Pulmonary artery endothelial cell (primary cell): ENCODE results near the gene ADPGK. TPM values are rescaled to one million over a fixed set of nuclear protein-coding genes. Genes with fewer than 3 reads are reported as not detected.

Experiments
- DNase-seq: peaks from one replicate; pipeline ENCODE4 v3.0.0-alpha.2; 2011; ENCODE audit warnings: low read depth, low spot score
- total RNA-seq: library from RNA; depleted of rRNA; stranded (reverse); fragments of >200 nt; gene quantifications from 2 replicates; pipeline ENCODE4 v1.2.3, GENCODE V29; 2014

ADPGK gene
- total RNA-seq, 1 donor from 2014 or later: 48.7 TPM

DNA sequence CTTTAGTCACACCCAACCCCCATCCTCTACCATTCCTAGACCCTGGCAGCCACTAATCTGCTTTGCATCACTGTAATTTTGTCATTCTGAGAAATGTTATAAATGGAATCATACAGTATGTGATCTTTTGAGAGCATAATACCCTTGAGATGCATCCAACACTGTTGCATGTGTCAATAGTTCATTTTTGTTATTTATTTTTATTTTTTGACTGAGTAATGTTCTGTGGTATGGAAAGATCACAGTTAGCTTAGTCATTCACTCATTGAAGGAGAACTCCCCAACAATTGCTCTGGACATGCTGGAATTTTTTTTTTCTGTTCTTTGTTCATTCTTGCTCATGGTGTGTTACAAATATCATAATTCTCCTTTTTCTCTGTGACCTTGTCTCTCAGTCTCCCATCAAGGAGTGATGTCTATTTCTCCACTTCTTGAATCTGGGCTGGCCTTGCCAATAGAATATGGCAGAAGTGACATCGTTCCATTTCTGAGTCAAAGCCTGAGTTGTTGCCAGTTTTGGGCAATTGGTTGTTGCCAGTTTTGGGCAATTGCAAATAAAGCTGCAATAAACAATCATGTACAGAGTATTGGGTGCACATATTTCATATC is 6.8 kb upstream of the ADPGK start:
- DNase-seq: no peak

DNA sequence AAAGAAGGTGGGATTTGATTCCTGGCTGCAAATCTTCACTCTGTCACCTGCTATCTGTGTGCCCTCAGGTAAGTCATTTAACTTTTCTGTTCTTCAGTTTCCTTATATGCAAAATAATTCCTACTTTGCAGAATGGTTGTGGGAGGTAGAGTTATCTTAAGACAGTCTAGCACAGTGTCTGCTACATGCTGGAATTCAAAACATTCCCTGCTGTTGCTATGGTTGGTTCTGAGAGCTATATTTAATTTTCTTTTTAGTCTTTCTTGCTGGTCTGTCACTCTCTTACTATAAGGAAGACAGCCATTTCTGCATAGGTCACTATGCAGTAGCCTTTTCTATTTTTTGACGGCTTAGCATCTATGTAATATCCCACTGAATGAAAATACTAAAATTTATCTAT is 4.0 kb upstream of the ADPGK start:
- DNase-seq: no peak

- DNase-seq: no peak
These were observed 3.3 kb upstream of the ADPGK start for GRCh38 chr15:72786676-72787345.

DNA sequence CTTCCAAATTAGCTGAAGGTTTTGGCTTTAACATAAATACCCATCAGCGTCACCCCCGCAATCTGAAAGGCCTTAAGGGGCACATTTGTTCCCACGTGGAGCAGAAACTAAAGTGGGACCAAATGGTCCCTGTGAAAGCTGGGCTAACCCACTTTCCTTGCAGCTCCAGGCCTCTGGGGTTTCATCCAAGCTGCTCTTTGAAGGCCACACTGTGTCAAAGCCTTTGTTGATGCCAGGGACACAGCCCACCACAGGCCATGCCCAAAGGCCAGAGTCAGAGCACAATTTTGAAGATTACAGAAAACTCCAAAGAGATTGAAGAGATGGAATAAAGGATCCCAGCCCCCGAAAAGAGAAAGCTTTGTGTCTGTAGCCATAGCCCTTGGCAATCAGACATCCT is 2.7 kb upstream of the ADPGK start:
- no peak for DNase-seq

- no peak for DNase-seq
These were observed 2.3 kb upstream of the ADPGK start for GRCh38 chr15:72785841-72786240.

DNA sequence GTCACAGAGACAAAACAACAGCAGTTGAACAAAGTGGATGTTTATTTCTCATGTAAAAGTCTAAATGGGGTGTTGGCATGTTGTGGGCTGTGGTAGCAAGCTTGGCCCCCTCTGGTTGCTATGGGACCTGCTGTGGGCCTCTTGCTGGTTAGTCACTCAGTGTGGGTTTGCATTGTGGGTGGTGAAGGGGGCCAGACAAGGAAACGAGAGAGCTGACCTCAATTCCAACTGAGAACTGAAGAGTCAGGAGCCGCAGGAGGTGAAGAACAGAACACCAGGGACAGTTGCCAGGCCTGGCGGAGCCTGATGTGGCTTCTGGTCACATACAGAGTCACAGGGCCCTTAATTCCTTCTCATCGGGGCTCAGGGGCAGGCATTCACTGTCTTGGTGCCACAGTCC is 1.9 kb upstream of the ADPGK start:
- no peak for DNase-seq

DNA sequence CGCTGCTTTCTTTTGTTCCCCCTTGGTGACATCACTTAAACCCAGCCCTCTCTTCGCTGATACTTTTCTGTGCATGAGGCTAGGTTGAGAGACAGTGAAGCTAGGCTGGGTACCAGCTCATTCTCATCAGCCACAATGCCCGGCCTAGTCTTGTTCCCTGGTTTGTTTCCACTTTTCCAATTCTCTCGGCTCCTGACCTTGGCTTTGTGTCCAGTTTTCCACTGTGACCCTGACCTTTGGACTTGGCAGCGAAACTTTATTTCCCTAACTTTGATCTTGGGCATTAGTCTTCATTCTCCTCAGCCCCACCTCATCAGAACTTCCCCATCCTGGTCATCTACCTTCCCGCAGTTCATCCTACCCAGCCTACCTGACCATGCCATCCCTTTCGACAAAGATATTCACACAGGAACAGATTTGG is 908 bp upstream of the ADPGK start:
- DNase-seq: no peak

- no peak for DNase-seq
These were observed 436 bp downstream of the ADPGK start for GRCh38 chr15:72783004-72783639.

DNA sequence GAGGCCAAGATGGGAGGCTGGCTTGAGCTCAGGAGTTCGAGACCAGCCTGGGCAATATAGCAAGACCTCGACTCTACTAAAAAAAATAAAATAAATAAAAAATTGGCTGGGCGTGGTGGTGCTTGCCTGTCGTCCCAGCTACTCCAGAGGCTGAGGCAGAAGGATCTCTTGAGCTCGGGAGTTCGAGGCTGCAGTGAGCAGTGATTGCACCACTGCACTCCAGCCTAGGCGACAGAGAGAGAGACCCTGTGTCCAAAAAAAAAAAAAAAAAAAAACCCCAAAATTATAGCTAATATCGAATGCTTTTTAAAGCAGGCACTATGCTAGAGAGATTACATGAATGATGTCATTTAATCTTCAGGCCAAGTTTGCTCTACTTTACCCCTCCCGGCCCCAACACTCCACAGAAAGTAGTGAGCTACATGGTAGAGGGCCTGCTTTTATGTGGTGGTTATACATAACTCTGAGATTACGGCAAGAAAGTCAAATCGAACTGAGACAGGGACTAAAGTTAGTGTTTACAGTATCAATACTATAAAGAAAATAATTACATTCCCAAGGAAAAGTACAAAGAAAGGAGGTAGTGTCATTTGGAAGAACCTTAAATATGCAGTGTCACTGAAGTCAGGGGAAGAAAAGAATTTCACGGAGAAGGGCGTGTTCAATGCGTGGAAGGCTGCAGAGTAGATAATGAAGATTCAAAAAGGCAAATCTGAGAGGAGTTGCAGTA is 1.1 kb downstream of the ADPGK start:
- DNase-seq: no peak

DNA sequence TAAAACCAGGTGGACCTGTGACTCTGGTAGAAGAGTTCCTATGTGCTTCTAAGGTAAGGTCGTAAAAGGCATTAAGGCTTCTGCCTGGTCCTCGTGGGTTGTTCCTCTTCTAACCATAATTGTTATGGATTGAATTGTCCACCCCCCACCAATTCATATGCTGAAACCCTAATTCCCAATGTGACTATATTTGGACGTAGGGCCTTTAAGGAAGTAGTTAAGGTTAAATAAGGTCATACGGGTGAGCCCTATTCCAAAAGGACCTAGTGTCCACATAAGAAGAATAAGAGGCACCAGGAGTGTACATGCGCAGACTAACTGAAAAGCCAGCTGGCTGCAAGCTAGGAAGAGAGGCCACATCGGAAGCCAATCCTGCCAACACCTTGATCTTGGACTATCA is 1.9 kb downstream of the ADPGK start:
- DNase-seq: no peak

DNA sequence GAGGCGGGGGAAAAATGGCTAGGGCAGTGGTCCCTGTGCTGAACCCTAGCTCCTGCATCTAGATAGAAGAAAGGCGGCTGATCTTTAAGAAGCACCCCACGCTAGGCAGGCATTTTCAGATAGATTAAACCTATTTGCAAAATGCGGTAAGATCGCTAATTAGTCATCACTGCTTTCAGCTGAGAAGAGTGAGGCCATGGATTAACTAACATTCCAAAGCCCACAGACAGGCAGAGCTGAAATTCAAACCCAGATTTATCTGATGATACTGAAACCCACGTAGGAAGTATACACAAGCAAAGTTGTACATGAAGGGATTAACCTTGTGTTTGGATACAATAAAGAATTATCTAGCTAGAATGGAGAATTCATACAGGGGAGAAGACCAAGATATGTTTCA is 4.8 kb downstream of the ADPGK start:
- no peak for DNase-seq

- no peak for DNase-seq
These were observed 8.7 kb downstream of the ADPGK start for GRCh38 chr15:72774696-72775383.

- DNase-seq: no peak
These were observed 12.2 kb downstream of the ADPGK start for GRCh38 chr15:72771329-72771725.

DNA sequence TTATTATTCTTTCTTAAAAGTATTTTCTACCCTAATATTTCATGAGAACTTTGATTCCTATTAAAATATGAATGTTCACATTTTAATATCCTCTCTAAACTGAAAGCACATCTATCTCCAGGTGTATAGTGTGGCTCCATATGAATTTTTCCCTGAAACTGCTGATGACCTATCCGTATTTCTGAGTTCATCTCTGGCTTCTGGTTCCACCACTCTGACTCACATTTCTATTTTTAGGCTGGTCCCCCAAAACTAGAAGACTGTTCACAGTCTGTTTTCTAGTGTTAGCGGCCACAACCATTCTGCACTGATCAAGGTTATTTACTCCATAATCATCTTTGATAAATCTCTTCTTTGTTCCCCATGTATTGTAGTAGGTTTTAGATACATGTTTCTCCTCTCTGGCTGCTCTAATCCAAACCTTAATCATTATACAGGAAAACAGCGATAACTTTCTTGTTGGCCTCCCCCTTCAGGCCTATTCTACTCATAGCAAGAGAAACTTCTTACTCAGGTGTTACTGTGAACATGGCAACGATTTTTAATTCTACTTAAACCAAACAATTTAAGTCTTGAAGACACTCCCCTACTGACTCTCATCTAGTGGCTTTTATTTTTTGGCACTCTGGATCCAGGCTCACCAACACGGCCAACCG is 12.8 kb downstream of the ADPGK start:
- DNase-seq: no peak

DNA sequence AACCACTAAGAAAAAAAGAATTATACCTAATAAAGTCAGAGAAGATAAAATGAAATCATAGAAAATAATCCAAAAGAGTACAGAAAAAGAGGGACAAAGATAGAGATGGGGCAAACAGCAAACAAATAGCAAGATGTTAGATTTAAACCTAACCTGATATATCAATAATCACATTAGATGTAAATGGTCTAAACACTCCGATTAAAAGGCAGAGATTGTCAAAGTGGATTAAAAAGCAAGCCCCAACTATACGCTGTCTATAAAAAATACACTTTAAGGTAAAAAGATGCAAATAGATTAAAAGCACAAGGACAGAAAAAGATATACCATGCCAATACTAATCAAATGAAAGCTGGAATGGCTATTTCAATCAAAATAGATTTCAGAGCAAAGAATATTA is 16.8 kb downstream of the ADPGK start:
- no peak for DNase-seq

DNA sequence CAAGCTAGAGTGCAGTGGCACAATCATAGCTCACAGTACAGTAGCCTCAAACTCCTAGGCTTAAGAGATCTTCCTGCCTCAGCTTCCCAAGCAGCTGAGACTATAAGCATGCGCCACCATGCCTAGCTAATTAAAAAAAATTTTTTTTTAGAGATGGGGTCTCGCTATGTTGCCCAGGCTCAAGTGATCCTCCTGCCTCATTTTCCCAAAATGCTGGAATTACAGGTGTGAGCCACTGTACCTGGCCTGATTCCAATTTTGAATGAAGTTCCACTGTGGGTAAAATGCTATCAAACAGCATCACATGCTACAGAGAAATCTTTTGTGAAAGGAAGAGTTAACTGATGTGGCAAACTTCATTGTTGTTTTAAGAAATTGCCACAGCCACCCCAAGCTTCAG is 17.5 kb downstream of the ADPGK start:
- DNase-seq: no peak

GRCh38 chr15:72764656-72765055 is 18.9 kb downstream of the ADPGK start:
- DNase-seq: no peak

GRCh38 chr15:72760590-72761260 is 22.8 kb downstream of the ADPGK start:
- DNase-seq: no peak

DNA sequence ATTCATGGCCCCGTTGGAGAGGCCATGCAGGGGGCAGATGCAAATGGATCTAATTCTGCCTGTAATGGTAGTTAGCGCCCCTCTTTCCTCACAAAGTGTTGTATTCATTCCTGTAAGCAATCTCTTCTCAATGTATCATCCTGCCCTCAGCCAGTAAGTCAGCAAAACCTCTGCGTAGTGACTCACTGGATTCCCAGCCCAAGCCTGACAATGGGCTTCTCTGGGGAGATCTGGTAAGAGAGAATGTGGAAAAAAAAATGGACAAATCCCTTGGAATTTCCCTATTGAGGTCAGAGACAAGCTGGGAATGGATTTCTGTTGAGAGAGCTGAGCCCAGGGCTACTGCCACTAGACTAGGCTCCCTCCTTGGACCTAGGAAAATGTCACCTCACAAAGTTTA is 25.4 kb downstream of the ADPGK start:
- peak; percentile 64 for DNase-seq

DNA sequence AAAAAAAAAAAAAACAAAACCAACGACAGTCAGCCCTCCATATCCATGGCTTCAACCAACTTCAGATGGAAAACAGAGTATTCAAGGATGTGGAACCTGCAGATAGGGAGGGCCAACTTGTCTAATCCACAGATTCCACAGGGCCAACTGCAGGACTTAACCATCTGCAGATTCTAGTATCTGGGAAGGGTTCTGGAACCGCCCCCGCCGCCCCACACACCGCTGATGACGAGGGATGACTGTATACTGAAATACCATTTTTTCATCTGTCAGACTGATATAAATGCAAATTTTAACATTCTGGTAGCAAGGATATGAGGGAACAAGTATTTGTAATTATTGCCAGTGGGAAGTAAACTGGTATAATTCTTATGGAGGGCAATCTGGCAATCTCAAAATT is 29.5 kb downstream of the ADPGK start:
- DNase-seq: no peak
